ENCODE measurements around the gene AKAP7.

GRCh38 chr6:131227158-131227543 lies 91.9 kb downstream of the AKAP7 start:
- no peak for TF ChIP-seq POLR2A (IDR thresholded peaks at IDR 0.05)
- TF ChIP-seq CTCF (IDR thresholded peaks at IDR 0.05) = no peak
- TF ChIP-seq EP300 (IDR thresholded peaks at IDR 0.05) = no peak

All from suprapubic skin (tissue), 3 donors.